ENCODE measurements around the gene AMTN.
A peak's percentile ranks its signal among the peaks of the same experiment; 100 is the strongest.
"Not testable (repeated sequence)": the region's sequence is repeated elsewhere in the genome, so short reads cannot be mapped to it uniquely, and the experiment has no call there.

AMTN gene, protein sequence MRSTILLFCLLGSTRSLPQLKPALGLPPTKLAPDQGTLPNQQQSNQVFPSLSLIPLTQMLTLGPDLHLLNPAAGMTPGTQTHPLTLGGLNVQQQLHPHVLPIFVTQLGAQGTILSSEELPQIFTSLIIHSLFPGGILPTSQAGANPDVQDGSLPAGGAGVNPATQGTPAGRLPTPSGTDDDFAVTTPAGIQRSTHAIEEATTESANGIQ

DNA sequence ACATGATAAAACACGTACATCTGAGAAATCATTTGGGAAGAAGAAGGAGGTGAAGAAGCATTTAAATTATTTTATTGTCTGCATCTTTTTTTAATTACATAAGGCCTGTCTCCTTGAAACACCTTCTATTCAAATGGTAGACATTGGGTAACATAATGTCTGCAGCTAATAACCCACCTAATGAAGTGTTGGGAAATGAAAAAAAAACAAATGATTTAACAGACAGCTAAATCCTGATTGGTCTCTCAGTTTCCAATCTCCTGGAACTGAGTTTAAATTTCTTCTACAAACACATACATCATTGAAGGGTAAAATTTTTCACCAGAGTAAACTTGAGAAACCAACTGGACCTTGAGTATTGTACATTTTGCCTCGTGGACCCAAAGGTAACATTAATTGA, at the start of gene AMTN:
AMTN (plus strand) TSS at position 301 of the 400 bp plus-strand sequence. CDS start 209 bp downstream, outside the sequence.
- no peak for DNase-seq

DNA sequence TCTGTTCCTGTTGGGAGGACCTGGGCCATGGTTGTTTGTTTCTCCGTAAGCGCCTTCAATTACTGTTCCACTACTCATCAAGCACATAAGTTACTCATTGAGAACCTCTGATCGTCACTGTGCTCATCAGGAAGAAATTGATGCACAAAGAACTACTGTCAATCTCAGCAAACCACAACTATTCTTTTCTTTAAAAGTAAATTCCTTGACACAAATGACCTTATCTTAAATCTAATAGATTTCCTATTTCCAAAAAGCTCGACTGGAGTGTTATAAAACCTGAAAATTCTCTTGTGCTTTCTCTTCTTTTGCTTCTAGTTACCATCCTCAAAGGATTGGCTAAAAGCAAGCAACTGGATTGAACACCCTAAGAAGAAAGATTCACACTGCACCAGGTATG, 46.5 kb upstream of the AMTN start, which contains the start of gene MUC7:
MUC7 (plus strand) TSS at position 301 of the 400 bp plus-strand sequence. CDS start 1,825 bp downstream, outside the sequence.
- DNase-seq: no peak

DNA sequence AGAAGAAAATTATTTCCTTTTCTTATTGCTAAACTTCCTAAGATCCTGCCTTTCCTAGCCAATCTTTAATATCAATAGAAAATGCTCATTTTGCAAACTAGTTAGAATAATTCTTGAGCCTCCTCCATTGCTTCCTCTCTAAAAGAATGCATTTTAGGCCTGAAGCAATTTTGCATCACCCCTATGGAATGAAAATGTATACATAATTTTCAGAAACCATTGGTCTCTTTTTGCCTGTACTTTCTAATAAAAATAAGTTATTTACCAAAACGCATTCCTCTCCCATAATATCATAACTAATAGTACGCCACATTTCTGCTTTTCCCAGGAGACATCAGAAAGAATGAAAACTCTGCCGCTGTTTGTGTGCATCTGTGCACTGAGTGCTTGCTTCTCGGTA, 44.7 kb upstream of the AMTN start:
- DNase-seq: no peak

DNA sequence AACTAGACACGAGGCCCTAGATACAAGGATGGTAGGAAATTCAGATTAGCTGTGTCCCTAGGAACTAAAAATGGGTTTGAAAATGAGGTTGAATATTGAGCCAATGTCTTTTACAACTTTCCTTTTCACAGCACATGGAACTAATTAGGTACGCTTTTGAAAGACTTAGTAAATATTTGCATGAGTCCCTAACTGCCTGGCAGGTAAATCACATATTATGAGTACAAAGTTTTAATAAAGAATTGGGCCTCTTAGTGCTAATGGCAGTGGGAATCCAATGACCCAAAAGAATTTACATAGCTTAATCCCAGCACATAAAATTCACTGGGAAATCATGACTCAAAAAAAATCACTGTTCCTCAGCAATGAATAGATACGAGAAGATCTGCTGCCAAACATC, 29.6 kb upstream of the AMTN start:
- no peak for DNase-seq

DNA sequence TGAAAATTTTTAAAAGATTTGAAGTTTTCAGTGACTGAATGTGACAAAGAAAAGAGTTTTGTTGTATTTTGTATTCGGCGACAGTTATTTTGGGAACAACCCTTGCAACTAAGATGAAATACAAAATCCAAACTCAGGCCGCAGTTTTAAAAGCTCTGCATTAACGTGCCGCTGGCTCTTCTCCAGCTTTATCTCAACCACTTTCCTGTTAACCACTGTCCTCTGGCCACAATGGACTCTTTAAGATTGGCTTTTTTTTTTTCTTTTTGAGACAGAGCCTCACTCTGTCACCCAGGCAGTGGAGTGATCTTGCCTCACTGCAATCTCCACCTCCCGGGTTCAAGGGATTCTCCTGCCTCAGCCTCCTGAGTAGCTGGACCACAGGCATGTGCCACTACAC, 22.1 kb upstream of the AMTN start:
- no peak for DNase-seq

DNA sequence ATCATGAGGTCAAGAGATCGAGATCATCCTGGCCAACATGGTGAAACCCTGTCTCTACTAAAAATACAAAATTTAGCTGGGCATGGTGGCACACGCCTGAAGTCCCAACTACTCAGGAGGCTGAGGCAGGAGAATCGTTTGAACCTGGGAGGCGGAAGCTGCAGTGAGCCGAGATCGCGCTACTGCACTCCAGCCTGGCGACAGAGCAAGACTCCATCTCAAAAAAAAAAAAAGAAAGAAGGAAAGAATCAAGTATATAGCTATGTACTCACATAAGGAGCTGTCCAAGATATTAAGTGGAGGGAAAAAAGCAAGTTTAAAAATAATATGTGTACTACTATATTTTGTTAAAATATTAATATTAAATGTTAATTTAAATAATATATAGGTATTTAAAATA, 16.5 kb upstream of the AMTN start:
- DNase-seq: peak; percentile 5

DNA sequence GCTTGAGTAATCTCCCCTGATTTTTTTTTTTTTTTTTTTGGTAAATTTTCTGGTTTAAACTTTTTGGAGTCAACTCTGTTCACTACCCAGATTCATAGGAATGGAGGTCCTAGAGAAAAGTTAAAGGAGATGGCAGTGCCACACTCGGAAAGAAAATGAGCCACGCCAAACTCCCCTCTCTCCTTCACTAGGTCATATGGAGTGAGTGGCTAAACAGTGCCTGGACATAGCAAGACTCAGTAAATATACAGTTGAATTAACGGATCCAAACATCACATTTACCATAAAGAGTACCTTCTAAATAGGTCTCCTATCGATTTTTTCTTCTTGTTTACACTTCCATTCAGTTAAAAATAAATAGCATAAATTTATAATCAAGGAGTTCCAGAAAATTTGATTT, 13.6 kb upstream of the AMTN start:
- no peak for DNase-seq

DNA sequence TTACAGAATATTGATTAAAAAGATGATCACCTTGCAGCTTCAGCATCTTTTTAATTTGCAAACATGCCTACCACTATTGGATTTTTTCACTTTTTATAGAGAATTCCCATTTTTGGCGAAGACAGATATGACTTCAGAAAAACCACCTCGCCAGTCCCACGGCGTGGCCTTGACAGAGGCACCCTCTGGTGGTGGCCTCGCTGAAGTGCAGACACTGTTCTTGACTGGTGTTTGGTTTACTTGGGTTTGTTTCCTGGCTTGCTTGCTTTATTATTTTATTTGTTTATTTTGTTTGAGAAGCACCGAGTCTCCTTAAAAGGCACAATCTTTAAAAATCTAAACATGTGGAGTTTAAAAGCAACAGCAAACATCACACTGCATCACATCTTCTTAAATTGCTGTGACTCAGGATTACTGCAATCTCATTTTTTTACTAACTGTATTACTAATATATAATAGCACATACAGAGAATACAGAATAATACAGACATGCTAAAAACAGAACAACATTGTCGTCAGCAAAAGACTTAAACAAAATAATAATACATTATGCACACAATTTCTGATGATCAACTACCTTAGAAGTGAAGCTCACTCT, 13.1 kb upstream of the AMTN start:
- peak; percentile 64 for DNase-seq

DNA sequence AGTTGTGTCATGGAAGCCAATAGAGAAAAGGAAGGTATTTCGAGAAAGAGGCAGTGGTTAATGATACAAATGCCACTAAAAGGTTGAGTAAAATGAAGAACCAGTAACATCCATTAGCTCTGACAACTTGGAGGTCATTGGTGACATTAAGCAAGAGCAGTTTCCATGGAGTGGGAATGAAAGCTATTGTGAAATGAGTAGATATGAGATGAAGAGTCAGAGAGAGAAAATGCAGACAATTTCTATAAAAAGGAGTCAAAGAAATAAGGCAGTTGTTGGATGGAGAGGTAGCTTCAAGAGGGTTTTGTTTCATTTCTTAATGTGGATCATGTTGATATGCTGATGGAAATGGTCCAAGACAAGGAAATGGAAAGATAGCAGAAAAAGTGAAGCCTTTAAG, 9.6 kb upstream of the AMTN start:
- DNase-seq: no peak

DNA sequence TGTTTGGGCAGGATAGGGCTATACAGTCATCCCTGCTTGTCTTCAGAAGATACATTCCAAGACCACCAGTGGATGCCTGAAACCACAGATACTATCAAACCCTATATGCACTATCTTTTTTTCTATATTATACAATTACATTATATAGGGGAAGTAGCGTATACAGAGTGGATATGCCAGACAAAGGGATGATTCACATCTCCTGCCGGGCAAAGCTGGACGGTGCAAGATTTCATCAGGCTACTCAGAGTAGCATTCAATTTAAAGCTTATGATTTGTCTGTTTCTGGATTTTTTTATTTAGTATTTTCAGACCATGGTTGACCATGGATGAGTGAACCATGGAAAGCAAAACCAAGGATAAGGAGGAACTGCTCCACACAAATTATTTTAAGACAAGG, 7.0 kb upstream of the AMTN start:
- DNase-seq: no peak

DNA sequence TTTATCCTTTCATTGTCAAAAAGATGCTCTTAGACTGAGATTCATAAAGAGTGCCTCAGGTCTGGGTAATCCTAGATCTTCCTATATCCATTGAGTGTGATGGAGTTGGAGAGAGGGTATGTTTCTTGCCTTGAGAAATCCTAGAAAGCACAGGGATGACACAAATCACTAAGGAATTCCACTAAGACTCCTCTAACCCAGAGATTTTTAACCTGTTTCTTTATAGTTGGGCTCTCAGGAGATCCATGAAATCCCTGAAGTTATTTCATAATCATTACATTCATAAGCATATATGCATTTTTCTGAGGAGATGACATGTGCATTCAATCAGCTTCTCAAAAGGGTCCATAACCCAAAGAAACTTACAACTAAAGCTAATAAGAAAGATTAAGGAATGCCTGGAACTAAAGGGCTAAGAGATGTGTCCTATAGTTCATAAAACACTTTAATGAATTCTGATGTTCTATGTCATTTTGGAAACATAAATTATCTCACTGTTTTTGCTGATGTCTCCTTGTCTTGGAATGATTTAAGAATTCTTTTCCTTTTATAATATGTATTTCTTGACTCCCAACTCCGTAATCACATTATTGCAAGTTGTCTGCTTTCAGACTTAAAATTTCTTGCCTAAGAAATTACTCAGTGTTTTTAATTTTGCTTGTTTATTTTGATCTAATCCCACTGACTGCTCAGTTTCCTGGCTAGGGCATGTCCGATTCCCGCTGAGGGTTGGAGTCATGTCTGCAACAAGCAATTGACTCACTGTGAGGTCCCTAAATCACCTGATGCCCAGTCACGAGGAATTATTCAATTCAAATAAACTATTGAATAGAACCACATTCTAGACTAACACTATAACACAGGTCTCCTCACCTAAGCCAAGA, 2.8 kb upstream of the AMTN start:
- DNase-seq: no peak

DNA sequence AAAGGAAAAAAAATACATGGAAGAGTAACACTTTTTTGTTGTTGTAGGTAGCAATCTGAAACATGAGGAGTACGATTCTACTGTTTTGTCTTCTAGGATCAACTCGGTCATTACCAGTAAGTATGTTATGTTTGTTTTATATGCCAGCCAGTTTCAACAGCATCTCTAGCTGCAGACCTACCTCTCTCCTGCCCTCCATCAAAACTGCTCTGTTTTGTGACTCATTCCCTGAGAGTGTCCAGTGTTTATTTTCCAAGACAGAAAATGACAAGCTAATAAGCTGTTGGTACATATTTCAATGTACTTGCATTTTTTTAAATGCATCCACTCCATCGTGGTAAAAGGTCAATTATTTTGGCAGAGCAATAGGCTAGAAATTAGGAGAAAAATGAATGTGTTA, 347 bp downstream of the AMTN start:
- DNase-seq: no peak

DNA sequence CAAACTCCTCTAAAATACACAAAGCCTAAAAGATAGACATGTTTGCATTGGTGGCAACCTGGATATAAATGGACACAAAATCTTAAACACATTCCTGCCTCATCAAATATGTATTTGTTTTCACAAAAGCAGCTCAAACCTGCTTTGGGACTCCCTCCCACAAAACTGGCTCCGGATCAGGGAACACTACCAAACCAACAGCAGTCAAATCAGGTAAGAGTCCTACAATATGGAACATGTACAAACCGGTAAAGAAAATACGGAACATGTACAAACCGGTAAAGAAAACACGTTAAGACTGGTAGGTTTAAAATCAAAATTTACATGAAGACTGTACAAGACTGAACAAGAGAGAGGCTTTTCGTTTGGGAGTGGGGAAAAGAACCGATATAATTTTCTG, 4.3 kb downstream of the AMTN start:
- DNase-seq: no peak

DNA sequence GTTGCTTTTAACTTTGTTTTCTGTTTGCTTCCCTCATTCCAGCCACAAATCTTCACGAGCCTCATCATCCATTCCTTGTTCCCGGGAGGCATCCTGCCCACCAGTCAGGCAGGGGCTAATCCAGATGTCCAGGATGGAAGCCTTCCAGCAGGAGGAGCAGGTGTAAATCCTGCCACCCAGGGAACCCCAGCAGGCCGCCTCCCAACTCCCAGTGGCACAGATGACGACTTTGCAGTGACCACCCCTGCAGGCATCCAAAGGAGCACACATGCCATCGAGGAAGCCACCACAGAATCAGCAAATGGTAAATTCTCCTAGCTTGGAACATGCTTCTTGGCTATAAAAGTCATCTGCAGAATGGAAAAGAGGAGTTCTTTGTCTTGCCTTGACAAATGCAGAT, 12.6 kb downstream of the AMTN start:
- no peak for DNase-seq

DNA sequence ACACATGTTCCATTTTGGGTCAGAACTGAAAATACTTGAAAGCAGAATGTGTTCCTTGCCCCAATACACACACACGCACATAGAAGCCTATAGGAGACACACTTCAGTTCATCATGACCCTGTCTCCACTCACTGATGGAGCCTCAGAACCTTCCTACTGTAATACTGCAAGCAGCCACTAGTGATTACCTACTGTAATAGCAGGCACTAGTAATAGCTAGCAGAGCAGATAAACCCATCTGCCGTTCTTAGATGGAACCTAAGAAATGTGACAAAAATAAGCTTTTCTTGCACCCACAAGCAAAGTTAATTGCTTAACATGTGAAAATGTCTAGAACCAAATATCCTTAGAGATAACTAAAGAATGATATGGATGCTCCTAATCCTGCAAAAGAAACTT, 13.6 kb downstream of the AMTN start:
- peak; percentile 18 for DNase-seq

DNA sequence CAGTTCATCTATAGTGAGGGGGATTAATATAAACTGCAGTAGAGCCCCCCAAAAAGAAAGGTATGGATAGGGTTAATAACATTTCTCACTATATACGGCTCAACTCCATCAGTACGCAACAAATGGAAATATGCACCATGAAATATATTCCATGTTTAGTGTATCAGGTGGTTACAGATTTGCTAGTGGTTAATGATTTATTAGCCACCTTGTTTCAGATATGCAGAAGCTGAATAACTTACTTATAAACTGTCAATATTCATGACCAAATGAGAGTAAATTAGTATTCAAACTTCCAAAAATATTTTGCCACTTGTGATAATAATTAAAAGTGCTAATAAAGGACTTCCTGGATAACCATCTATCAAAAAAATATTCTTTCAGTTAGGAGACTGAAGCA, 14.8 kb downstream of the AMTN start:
- DNase-seq: no peak

DNA sequence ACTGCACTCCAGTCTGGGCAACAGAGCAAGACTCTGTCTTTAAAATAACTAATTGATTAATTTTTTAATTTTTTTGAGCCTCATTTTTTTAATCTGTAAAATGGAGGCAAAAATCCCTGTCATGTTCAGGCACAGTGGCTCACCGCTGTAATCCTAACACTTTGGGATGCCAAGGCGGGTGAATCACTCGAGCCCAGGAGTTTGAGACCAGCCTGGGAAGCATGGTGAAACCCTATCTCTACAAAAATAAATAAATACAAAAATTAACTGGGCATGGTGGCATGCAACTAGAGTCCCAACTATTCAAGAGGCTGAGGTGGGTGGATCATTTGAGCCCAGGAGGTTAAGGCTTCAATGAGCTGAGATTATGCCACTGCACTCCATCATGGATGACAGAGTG, 15.4 kb downstream of the AMTN start:
- no peak for DNase-seq

DNA sequence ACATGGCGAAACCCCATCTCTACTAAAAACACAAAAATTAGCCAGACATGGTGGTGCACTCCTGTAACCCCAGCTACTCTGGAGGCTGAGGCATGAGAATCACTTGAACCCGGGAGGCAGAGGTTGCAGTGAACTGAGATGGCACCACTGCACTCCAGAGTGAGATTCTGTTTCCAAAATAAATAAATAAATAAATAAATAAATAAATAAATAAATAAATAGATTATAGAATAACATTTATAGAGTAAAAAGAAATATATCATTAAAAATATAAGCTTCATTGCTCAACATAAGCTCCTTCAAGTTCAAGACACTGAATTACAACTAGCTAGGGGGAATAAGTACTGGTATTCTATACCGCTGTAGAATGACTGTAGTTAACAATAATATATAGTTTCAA, 16.5 kb downstream of the AMTN start:
- DNase-seq: not testable (repeated sequence)

DNA sequence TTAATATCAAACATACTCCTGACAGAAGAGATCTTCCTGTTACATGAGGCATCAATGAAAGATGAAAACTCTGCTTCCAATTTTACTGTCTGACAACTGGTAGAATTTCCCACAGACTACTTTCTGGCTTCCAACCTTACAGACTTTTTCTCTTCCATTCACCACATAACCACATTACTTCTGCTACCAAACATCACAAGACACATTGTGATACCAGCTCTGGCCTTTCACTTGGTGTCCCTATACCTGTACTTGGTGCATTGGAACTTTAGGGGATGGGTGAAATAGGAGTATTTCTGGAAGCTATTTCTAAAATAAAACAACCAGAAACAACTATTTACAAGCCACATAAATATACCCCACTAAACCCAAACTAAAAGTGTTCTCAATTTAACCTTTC, 20.5 kb downstream of the AMTN start:
- DNase-seq: no peak

DNA sequence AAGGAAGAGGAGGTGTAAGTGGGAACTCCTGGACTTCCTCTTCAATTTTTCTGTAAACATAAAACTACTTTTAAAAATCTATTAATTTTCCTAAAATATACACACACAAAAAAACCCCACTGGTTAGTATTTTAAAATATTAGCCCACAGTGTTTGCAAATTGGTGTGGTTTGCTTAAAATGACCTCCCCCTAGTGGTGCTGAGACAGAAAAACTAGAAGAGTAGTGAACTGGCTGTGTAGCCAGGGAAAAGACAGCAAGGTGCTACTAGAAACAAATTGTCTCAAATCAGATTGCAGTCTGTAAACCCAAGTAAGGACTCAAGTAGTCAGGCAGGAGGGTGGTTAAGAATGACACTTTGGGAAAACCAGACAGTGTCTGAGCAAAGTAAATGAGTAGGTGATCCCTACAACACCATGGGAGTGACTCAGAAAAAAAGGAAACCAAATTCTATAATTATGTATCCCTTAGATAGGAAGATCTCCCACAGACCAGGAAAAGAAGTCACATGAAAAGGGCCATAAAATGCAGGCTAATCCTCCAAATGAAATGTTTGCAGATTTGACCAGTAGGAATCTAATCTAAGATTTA, 26.0 kb downstream of the AMTN start:
- DNase-seq: peak; percentile 31

DNA sequence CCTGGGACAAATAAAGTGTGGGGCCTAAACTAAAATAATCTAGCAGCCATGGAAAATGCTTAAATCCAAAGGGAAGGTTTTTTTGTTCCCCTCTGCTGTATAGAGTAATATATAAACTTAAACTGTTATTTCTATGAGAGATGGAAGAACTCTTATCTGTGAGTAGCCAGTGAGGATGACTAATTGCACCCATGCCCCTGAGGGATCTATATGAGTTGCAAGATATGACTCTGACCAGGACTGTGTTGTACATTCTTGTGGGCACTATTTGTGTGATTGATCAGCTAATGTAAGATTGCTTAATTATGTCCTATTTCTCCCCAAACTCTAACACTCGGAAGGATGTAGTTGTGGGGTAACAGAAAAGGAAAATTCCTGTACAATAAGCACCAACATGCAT, 38.5 kb downstream of the AMTN start:
- peak; percentile 13 for DNase-seq

DNA sequence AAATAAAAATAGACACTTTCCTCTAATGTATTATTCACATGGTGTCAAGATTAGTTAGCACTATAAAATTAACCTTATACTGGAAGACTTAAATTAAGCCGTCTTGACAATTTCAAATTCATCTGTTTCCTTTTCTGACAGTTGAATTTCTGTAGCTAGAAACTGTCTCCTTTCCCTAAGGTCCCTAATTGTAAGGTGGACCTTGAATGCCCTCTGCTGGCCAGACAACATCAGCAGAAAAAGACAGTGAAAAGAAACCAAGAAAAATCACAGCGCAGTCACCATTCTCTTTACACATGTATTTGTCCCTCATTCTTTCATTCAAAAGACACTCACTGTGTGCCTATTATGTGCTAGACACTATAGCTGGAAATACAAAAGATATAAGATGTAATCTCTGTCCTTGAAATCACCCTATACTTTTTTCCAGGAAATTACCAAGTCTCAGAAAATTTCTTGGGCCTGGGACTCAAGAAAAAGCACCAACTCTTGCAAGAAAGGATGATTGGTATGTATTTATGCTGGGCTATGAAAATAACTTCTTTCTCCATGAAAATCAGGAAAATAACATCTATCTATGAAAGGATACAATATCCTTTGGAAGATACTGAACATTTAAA, 41.0 kb downstream of the AMTN start:
- DNase-seq: peak; percentile 81

DNA sequence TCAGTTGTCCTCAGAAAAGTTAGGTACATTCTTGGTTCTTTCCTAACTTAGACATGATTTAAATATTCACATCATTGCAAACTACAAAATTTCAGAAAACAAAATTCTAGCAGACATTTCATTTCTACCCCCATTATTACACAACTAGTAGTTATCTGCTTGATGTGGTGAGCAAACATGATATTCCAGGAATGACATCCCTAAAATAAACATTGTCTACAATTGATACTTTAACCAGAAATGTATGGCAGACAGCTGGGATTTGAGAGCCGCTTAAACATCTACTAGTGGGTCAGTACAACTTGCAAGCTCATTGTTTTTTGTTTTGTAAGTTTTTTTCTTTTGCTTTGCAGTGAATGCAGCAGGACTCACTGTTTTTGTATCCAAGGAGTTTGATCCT, 41.6 kb downstream of the AMTN start:
- DNase-seq: no peak

Data from hematopoietic multipotent progenitor cell treated with erythropoietin and hydrocortisone succinate and interleukin-3 and kit ligand, for 6 days (in vitro differentiated cells).